H1 (cell line): Measurements from ENCODE around the gene KCNJ4. TPM values are rescaled to one million over a fixed set of nuclear protein-coding genes. Genes with fewer than 3 reads are reported as not detected.

Experiments
- CTCF ChIA-PET: fragments of 300-600 bp; sonication (Branson Sonifier 250); formaldehyde crosslinking; loops from one replicate; lab custom pipeline; 2021; ENCODE audit not compliant: partially characterized antibody; lab: Charles Lee
- POLR2A ChIA-PET: fragments of 300-600 bp; sonication (Branson Sonifier 250); formaldehyde crosslinking; loops from one replicate; lab custom pipeline; 2021; ENCODE audit warnings: inconsistent platforms; ENCODE audit not compliant: partially characterized antibody; lab: Charles Lee
- DNase-seq, 2 experiments: peaks; one replicate each; pipeline versions ENCODE4 v3.0.0 to v3.0.0-alpha.2; 2010 to 2022; ENCODE audit warnings: low spot score in 2 of 2, low read depth in 1 of 2, mixed read lengths in 1 of 2
- FAIRE-seq: peaks from 2 replicates; lab custom pipeline; 2011; peaks lifted over from hg19 to GRCh38; lab: Jason Lieb, UNC
- H2AFZ ChIP-seq: 2 replicates; pipeline ENCODE4 v1.8.1; 2012; ENCODE audit warnings: low read length, inconsistent platforms
- H2AK5ac ChIP-seq: 2 replicates; pipeline ENCODE4 v1.6.1; 2013; ENCODE audit warnings: low read depth, low read length
- H2BK120ac ChIP-seq: replicated peaks from 2 replicates; pipeline ENCODE3; 2013; ENCODE audit warnings: low read depth, low read length, inconsistent platforms
- H2BK12ac ChIP-seq: 2 replicates; pipeline ENCODE4 v1.6.1; 2013; ENCODE audit warnings: low read depth, low read length
- H2BK15ac ChIP-seq: 2 replicates; pipeline ENCODE4 v1.6.1; 2013; ENCODE audit warnings: low read length
- H2BK20ac ChIP-seq: 2 replicates; pipeline ENCODE4 v1.6.1; 2013; ENCODE audit warnings: low read length
- H2BK5ac ChIP-seq: 2 replicates; pipeline ENCODE4 v1.6.1; 2013; ENCODE audit warnings: low read depth, low read length
- H3K14ac ChIP-seq: 2 replicates; pipeline ENCODE4 v1.6.1; 2013; ENCODE audit warnings: inconsistent platforms; ENCODE audit not compliant: insufficient read length
- H3K18ac ChIP-seq: 2 replicates; pipeline ENCODE4 v1.6.1; 2013; ENCODE audit warnings: low read length; ENCODE audit errors: extremely low read depth
- H3K23ac ChIP-seq: 2 replicates; pipeline ENCODE4 v1.6.1; 2013; ENCODE audit warnings: inconsistent platforms; ENCODE audit not compliant: insufficient read length
- H3K23me2 ChIP-seq: 2 replicates; pipeline ENCODE4 v1.6.1; 2013; ENCODE audit warnings: low read depth, low read length
- H3K27ac ChIP-seq: 2 replicates; pipeline ENCODE4 v1.6.1; 2011; ENCODE audit warnings: low read depth, low read length, inconsistent platforms
- H3K27me3 ChIP-seq, 4 experiments: replicated peaks in 1 of 4; 1 replicate in 1 of 4; 2 replicates in 3 of 4; pipeline versions ENCODE4 v1.6.1 to v1.8.1; 2011 to 2013; ENCODE audit warnings: low read length in 3 of 4, mild to moderate bottlenecking in 3 of 4, inconsistent platforms in 2 of 4, mixed read lengths in 2 of 4, moderate library complexity in 1 of 4; ENCODE audit not compliant: control insufficient read depth in 3 of 4, insufficient read depth in 3 of 4; ENCODE audit errors: extremely low read depth in 1 of 4
- H3K36me3 ChIP-seq, 4 experiments: 2 replicates each; pipeline versions ENCODE4 v1.6.1 to v1.8.1; 2011 to 2013; ENCODE audit warnings: mild to moderate bottlenecking in 4 of 4, low read length in 3 of 4, moderate library complexity in 2 of 4, control low read depth in 1 of 4, inconsistent platforms in 1 of 4; ENCODE audit not compliant: insufficient read depth in 4 of 4, control insufficient read depth in 2 of 4
- H3K4ac ChIP-seq: replicated peaks from 2 replicates; pipeline ENCODE3; 2013; ENCODE audit warnings: low read length, low read depth, mixed read lengths, inconsistent platforms; ENCODE audit not compliant: insufficient read length
- H3K4me1 ChIP-seq, 4 experiments: replicated peaks in 1 of 4; 1 replicate in 1 of 4; 2 replicates in 3 of 4; pipeline versions ENCODE4 v1.6.1 to v1.8.1; 2011 to 2013; ENCODE audit warnings: low read length in 3 of 4, inconsistent platforms in 2 of 4, mixed read lengths in 1 of 4; ENCODE audit not compliant: insufficient read depth in 4 of 4, control insufficient read depth in 3 of 4
- H3K4me2 ChIP-seq, 2 experiments: 2 replicates each; pipeline versions ENCODE4 v1.6.1 to v1.8.1; 2011 to 2013; ENCODE audit warnings: low read depth in 2 of 2, low read length in 2 of 2, control low read depth in 1 of 2, inconsistent platforms in 1 of 2, mild to moderate bottlenecking in 1 of 2; ENCODE audit not compliant: insufficient read depth in 1 of 2
- H3K4me3 ChIP-seq, 4 experiments: fragments of 200-600, 300-600 bp in 1 of 4; sonication (generic), shearing (Covaris generic), sonication (Bioruptor Twin) in 1 of 4; 2 replicates each; pipeline versions ENCODE4 v1.5.1 to v1.8.1; 2011 to 2016; ENCODE audit warnings: low read length in 4 of 4, low read depth in 3 of 4, control low read depth in 2 of 4, inconsistent platforms in 2 of 4, mild to moderate bottlenecking in 2 of 4, mixed read lengths in 1 of 4, moderate library complexity in 1 of 4; ENCODE audit not compliant: insufficient read depth in 2 of 4; ENCODE audit errors: extremely low read depth in 1 of 4
- H3K56ac ChIP-seq: replicated peaks from 2 replicates; pipeline ENCODE3; 2013; ENCODE audit warnings: low read depth, mild to moderate bottlenecking, mixed read lengths, low read length, inconsistent platforms; ENCODE audit not compliant: insufficient read length
- H3K79me1 ChIP-seq: 2 replicates; pipeline ENCODE4 v1.6.1; 2013; ENCODE audit warnings: low read depth, low read length, control low read depth
- H3K79me2 ChIP-seq, 2 experiments: 2 replicates each; pipeline versions ENCODE4 v1.6.1 to v1.8.1; 2012 to 2013; ENCODE audit warnings: low read length in 2 of 2, mild to moderate bottlenecking in 2 of 2, inconsistent platforms in 1 of 2; ENCODE audit not compliant: insufficient read depth in 2 of 2, control insufficient read depth in 1 of 2
- H3K9ac ChIP-seq, 4 experiments: replicated peaks in 1 of 4; 1 replicate in 1 of 4; 2 replicates in 3 of 4; pipeline versions ENCODE4 v1.6.1 to v1.8.1; 2011 to 2013; ENCODE audit warnings: low read depth in 3 of 4, low read length in 3 of 4, control low read depth in 2 of 4, mild to moderate bottlenecking in 2 of 4, moderate library complexity in 2 of 4, inconsistent platforms in 1 of 4; ENCODE audit errors: extremely low read depth in 1 of 4
- H3K9me3 ChIP-seq, 2 experiments: 2 replicates each; pipeline versions ENCODE4 v1.6.1 to v1.8.1; 2012 to 2013; ENCODE audit warnings: mild to moderate bottlenecking in 2 of 2, moderate library complexity in 2 of 2, control low read depth in 1 of 2, inconsistent platforms in 1 of 2, low read depth in 1 of 2, low read length in 1 of 2, mixed read lengths in 1 of 2; ENCODE audit not compliant: insufficient read depth in 2 of 2
- H4K20me1 ChIP-seq, 2 experiments: replicated peaks in 1 of 2; 2 replicates each; pipeline versions ENCODE3 to v1.8.1; 2011 to 2013; ENCODE audit warnings: inconsistent platforms in 2 of 2, low read length in 2 of 2, mild to moderate bottlenecking in 1 of 2; ENCODE audit not compliant: insufficient read depth in 2 of 2, control insufficient read depth in 1 of 2
- H4K5ac ChIP-seq: 2 replicates; pipeline ENCODE4 v1.6.1; 2013; ENCODE audit warnings: low read length, low read depth, mixed read lengths, inconsistent platforms; ENCODE audit not compliant: insufficient read length
- H4K8ac ChIP-seq: 2 replicates; pipeline ENCODE4 v1.8.0; 2013; ENCODE audit warnings: mild to moderate bottlenecking, moderate library complexity, low read length, inconsistent platforms; ENCODE audit not compliant: insufficient read depth; ENCODE audit errors: extremely low read depth
- H4K91ac ChIP-seq: replicated peaks from 2 replicates; pipeline ENCODE3; 2013; ENCODE audit warnings: low read length, mixed read lengths, inconsistent platforms; ENCODE audit not compliant: insufficient read length
- ASH2L ChIP-seq: fragments of 200-600, 300-600 bp; sonication (generic); IDR thresholded peaks from one replicate; pipeline ENCODE4 v1.7.1; 2017; ENCODE audit warnings: low read length
- BCL11A ChIP-seq, 2 experiments: IDR thresholded peaks; one replicate each; pipeline ENCODE4 v1.6.1; 2011; ENCODE audit warnings: low read depth in 2 of 2, low read length in 2 of 2, mild to moderate bottlenecking in 2 of 2
- EZH2 ChIP-seq: fragments of 200-600 bp; sonication (generic); IDR thresholded peaks from 2 replicates; pipeline ENCODE4 v1.7.1; 2012; ENCODE audit warnings: low read depth, mild to moderate bottlenecking, moderate library complexity, low read length, inconsistent platforms; ENCODE audit not compliant: severe bottlenecking
- GABPA ChIP-seq: IDR thresholded peaks from 2 replicates; pipeline ENCODE4 v1.6.1; 2011; ENCODE audit warnings: mild to moderate bottlenecking, low read length, moderate library complexity, borderline replicate concordance; ENCODE audit not compliant: insufficient read depth
- KDM5A ChIP-seq: fragments of 200-600 bp; IDR thresholded peaks from 2 replicates; pipeline ENCODE4 v1.7.1; 2012; ENCODE audit warnings: mild to moderate bottlenecking, low read length, inconsistent platforms, mixed read lengths
- PHF8 ChIP-seq: fragments of 200-600 bp; sonication (generic); conservative IDR thresholded peaks from 2 replicates; pipeline ENCODE4 v1.7.1; 2012; ENCODE audit warnings: low read depth, mild to moderate bottlenecking, inconsistent platforms, low read length, moderate library complexity
- RNF2 ChIP-seq: fragments of 200-900, 300-1000 bp; sonication (generic); IDR thresholded peaks from 2 replicates; pipeline ENCODE4 v1.7.1; 2016; ENCODE audit warnings: borderline replicate concordance, low read depth, mild to moderate bottlenecking, antibody characterized with exemption, low read length; ENCODE audit not compliant: poor library complexity, severe bottlenecking; ENCODE audit errors: missing control alignments
- SUZ12 ChIP-seq: fragments of 200-600 bp; sonication (generic); IDR thresholded peaks from 2 replicates; pipeline ENCODE4 v1.6.1; 2012; ENCODE audit warnings: mild to moderate bottlenecking, inconsistent platforms, low read length, moderate library complexity, mixed read lengths
- TBP ChIP-seq: IDR thresholded peaks from 2 replicates; pipeline ENCODE4 v1.6.1; 2011; ENCODE audit warnings: low read depth, low read length, improper control_type of control experiment
- WGBS, 2 experiments: shearing (Covaris generic) in 1 of 2; methylation state at CpG; one replicate each; pipeline versions ENCODE4 v1.1.6 to v1.1.7; 2013 to 2015; ENCODE audit warnings: low lambda C conversion rate in 2 of 2, mixed read lengths in 2 of 2, inconsistent platforms in 1 of 2, low coverage in 1 of 2, missing lambda C conversion rate in 1 of 2; ENCODE audit not compliant: insufficient replicate concordance in 2 of 2, insufficient coverage in 1 of 2, insufficient read length in 1 of 2; ENCODE audit errors: extremely low coverage in 1 of 2, missing lambda C conversion rate in 1 of 2; 5-methylcytosine and 5-hydroxymethylcytosine counted together
- polyA plus RNA-seq, 7 experiments: library from polyadenylated mRNA; depleted of rRNA in 3 of 7; stranded (reverse) in 5 of 7; unstranded in 2 of 7; fragments of >200 nt in 5 of 7; fragments of 200-250 nt in 2 of 7; gene quantifications; 1 replicate in 5 of 7; 2 replicates in 1 of 7; 4 replicates in 1 of 7; pipeline versions ENCODE4 v1.2.1 to v1.2.3, GENCODE V29; 2011 to 2013; ENCODE audit warnings: missing spikeins in 2 of 7, mixed read lengths in 2 of 7
- total RNA-seq: library from RNA; stranded (reverse); fragmentation: NEBNext Ultra II Directional; extraction: Animal tissue kit (Norgen Biotek cat#: 25700); gene quantifications from 2 replicates; pipeline ENCODE4 v1.2.1, GENCODE V29; 2021

Gene KCNJ4
- total and polyA plus RNA-seq, 2 of the 8 experiments (the other 6 are each of a cell fraction or from before 2014, with no cell fraction given) = 1.4 to 2.2 TPM

- Histone ChIP-seq H3K4me3 (no peak overlapping the region), H4K8ac (no peak overlapping the region), H3K56ac (no peak overlapping the region), H3K18ac (no peak overlapping the region), H3K79me1 (no peaks in the 10 kb centered on the region), H3K27me3 (no peaks in the 10 kb centered on the region), H2BK20ac (no peak overlapping the region), H2BK5ac (no peak overlapping the region), H2BK12ac (no peak overlapping the region), H2BK15ac (no peak overlapping the region), H4K5ac (no peak overlapping the region), H3K36me3 (peaks cover 48 to 87% (median 73%) of the 10 kb centered on the region in 4 experiments), H2AK5ac (no peak overlapping the region), H3K23me2 (no peaks in the 10 kb centered on the region), H3K23ac (no peak overlapping the region), H2BK120ac (no peak overlapping the region), H2AFZ (no peak overlapping the region), H3K14ac (no peak overlapping the region), H4K91ac (no peak overlapping the region), H3K79me2 (peaks cover 0 to 3% of the 10 kb centered on the region in 2 experiments; a peak in 1 of 4 replicates), H3K9me3 (no peaks in the 10 kb centered on the region), H3K4ac (no peak overlapping the region), H3K4me2 (no peak overlapping the region), H3K9ac (no peak overlapping the region), H4K20me1 (peaks cover 6% of the 10 kb centered on the region in 2 experiments), H3K4me1 (0 out of 7 replicates have a peak, but pooled peaks cover 0 to 3% (median 0%) of the 10 kb centered on the region in 4 experiments), H3K27ac (no peak overlapping the region)
- TF ChIP-seq ASH2L (no peak), KDM5A (no peak), TBP (no peak), BCL11A (IDR thresholded peaks at IDR 0.05; ENCODE audit: low read depth in 2 of 2, low read length in 2 of 2) (no peak), RNF2 (no peak), EZH2 (no peak), SUZ12 (no peak), GABPA (no peak), PHF8 (no peak)
- no peak for FAIRE-seq
- WGBS, 2 experiments = 76% methylated on average over 1 of the region's 1 CpG; no CpG with 5 or more reads in 1 of the 2 experiments
- DNase-seq = no peak
- ChIA-PET CTCF (interaction anchor here (0.9 to 1.2 kb wide), 2 partner anchors 22 to 86 kb away, joined by 3 read pairs; no protein-coding TSS in a partner anchor), POLR2A (interaction anchor here (0.9 to 40.8 kb wide), 12 partner anchors 5 to 90 kb away, joined by 3 to 1102 read pairs (median 4); partner anchors contain the start of gene KDELR3)
These were observed 29.2 kb upstream of the KCNJ4 start for GRCh38 chr22:38484244-38484643.
